Caco-2 (cell line): Measurements from ENCODE around the gene FHIT. TPM values are rescaled to one million over a fixed set of nuclear protein-coding genes. Genes with fewer than 3 reads are reported as not detected.

Experiments
- BruUV-seq: library from RNA; stranded (reverse); fragments of 400-500 nt; replicated peaks from 2 replicates; lab custom pipeline; 2021; lab: Mats Ljungman, UMichigan
- CTCF ChIA-PET: fragments of 300-600 bp; sonication (Branson Sonifier 250); formaldehyde crosslinking; loops from one replicate; lab custom pipeline; 2022; ENCODE audit warnings: antibody characterized with exemption; lab: Charles Lee
- POLR2A ChIA-PET: fragments of 300-600 bp; sonication (Branson Sonifier 250); formaldehyde crosslinking; loops from one replicate; lab custom pipeline; 2022; ENCODE audit warnings: antibody characterized with exemption; lab: Charles Lee
- DNase-seq, 2 experiments: peaks; one replicate each; pipeline versions ENCODE4 v3.0.0 to v3.0.0-alpha.2; 2020 to 2022
- H3K27me3 ChIP-seq: replicated peaks from 2 replicates; pipeline ENCODE4 v1.6.0; 2011; ENCODE audit warnings: low read length; ENCODE audit not compliant: control insufficient read depth, insufficient read depth
- H3K36me3 ChIP-seq: 2 replicates; pipeline ENCODE4 v1.5.1; 2011; ENCODE audit warnings: low read length; ENCODE audit not compliant: control insufficient read depth, insufficient read depth
- H3K4me1 ChIP-seq: fragments of 250-450 bp; sonication (Bioruptor Pico); 2 replicates; pipeline ENCODE4 v1.5.1; 2020; ENCODE audit warnings: mild to moderate bottlenecking
- H3K4me3 ChIP-seq: 2 replicates; pipeline ENCODE4 v1.5.1; 2011; ENCODE audit warnings: low read depth, mild to moderate bottlenecking, control low read depth, low read length
- H3K9me3 ChIP-seq: fragments of 250-450 bp; sonication (Bioruptor Pico); 2 replicates; pipeline ENCODE4 v1.5.1; 2020; ENCODE audit warnings: mild to moderate bottlenecking, moderate library complexity
- H3K27ac Mint-ChIP-seq: one replicate; pipeline ENCODE4 v1.8.0; 2022; ENCODE audit warnings: mixed read lengths; ENCODE audit not compliant: unreplicated experiment
- H3K27me3 Mint-ChIP-seq: one replicate; pipeline ENCODE4 v1.8.0; 2022; ENCODE audit warnings: mixed read lengths; ENCODE audit not compliant: insufficient read depth, unreplicated experiment
- H3K36me3 Mint-ChIP-seq: one replicate; pipeline ENCODE4 v1.8.0; 2022; ENCODE audit warnings: mild to moderate bottlenecking, mixed read lengths; ENCODE audit not compliant: insufficient read depth, unreplicated experiment
- H3K4me1 Mint-ChIP-seq: one replicate; pipeline ENCODE4 v1.8.0; 2022; ENCODE audit warnings: low read depth, mixed read lengths; ENCODE audit not compliant: unreplicated experiment
- H3K4me3 Mint-ChIP-seq: one replicate; pipeline ENCODE4 v1.8.0; 2022; ENCODE audit warnings: mild to moderate bottlenecking, moderate library complexity, mixed read lengths; ENCODE audit not compliant: unreplicated experiment
- H3K9me3 Mint-ChIP-seq: one replicate; pipeline ENCODE4 v1.8.0; 2022; ENCODE audit warnings: mixed read lengths; ENCODE audit not compliant: unreplicated experiment
- CTCF ChIP-seq, 2 experiments: fragments of 200-600 bp in 1 of 2; IDR thresholded peaks; 1 replicate in 1 of 2; 2 replicates in 1 of 2; pipeline versions ENCODE4 v1.5.1 to v1.8.0; 2011 to 2022; ENCODE audit warnings: antibody characterized with exemption in 1 of 2, control low read depth in 1 of 2, inconsistent platforms in 1 of 2, low read depth in 1 of 2, low read length in 1 of 2, mild to moderate bottlenecking in 1 of 2, moderate library complexity in 1 of 2; ENCODE audit not compliant: insufficient read depth in 1 of 2, severe bottlenecking in 1 of 2, unreplicated experiment in 1 of 2
- intact Hi-C: fragments of 100-400 bp; cut with micrococcal nuclease; formaldehyde crosslinking; loops from one replicate; pipeline ENCODE4 v1.10.0; 2022; ENCODE audit not compliant: unreplicated experiment
- total RNA-seq: library from RNA; stranded (reverse); gene quantifications from 2 replicates; pipeline ENCODE4 v1.2.3, GENCODE V29; 2022

FHIT gene
- total RNA-seq, 1 experiment from 2014 or later = 8.3 TPM

GRCh38 chr3:60402931-60403330, 848.3 kb downstream of the FHIT start:
- Histone ChIP-seq H3K4me1 (no peaks in the 10 kb centered on the region), H3K36me3 (no peaks in the 10 kb centered on the region), H3K27me3 (no peaks in the 10 kb centered on the region), H3K9me3 (0 out of 2 replicates have a peak, but pooled peaks cover 3% of the 10 kb centered on the region), H3K4me3 (no peak overlapping the region)
- no peak for DNase-seq
- no peak for TF ChIP-seq CTCF (IDR thresholded peaks at IDR 0.05; ENCODE audit: insufficient read depth in 1 of 2, low read depth in 1 of 2, low read length in 1 of 2, severe bottlenecking in 1 of 2, unreplicated experiment in 1 of 2)
- H3K27ac Mint-ChIP-seq = no peak overlapping the region
- no peaks in the 10 kb centered on the region for H3K36me3 Mint-ChIP-seq
- H3K27me3 Mint-ChIP-seq = no peaks in the 10 kb centered on the region
- no peak overlapping the region for H3K4me3 Mint-ChIP-seq
- H3K9me3 Mint-ChIP-seq = peaks cover 3% of the 10 kb centered on the region
- H3K4me1 Mint-ChIP-seq = no peaks in the 10 kb centered on the region
- ChIA-PET POLR2A (no interaction called here), CTCF (no interaction called here)
- intact Hi-C loops = no loop called here
- BruUV-seq = no TSS peak

- Mint-ChIP-seq H3K27ac (no peak overlapping the region), H3K9me3 (peaks cover 9% of the 10 kb centered on the region), H3K4me3 (no peak overlapping the region), H3K36me3 (no peaks in the 10 kb centered on the region), H3K4me1 (no peaks in the 10 kb centered on the region), H3K27me3 (no peaks in the 10 kb centered on the region)
- H3K36me3 ChIP-seq = no peaks in the 10 kb centered on the region
- DNase-seq = no peak
- no peaks in the 10 kb centered on the region for H3K27me3 ChIP-seq
- no peaks in the 10 kb centered on the region for H3K4me1 ChIP-seq
- no peak overlapping the region for H3K4me3 ChIP-seq
- ChIA-PET CTCF (no interaction called here), POLR2A (no interaction called here)
- no peak for TF ChIP-seq CTCF (IDR thresholded peaks at IDR 0.05; ENCODE audit: insufficient read depth in 1 of 2, low read depth in 1 of 2, low read length in 1 of 2, severe bottlenecking in 1 of 2, unreplicated experiment in 1 of 2)
- no TSS peak for BruUV-seq
- intact Hi-C loops = no loop called here
- 0 out of 2 replicates have a peak, but pooled peaks cover 3% of the 10 kb centered on the region for H3K9me3 ChIP-seq
These were observed 851.1 kb downstream of the FHIT start for GRCh38 chr3:60399861-60400845.

- BruUV-seq = no TSS peak
- Mint-ChIP-seq H3K27ac (no peak overlapping the region), H3K36me3 (no peaks in the 10 kb centered on the region), H3K4me1 (no peaks in the 10 kb centered on the region), H3K4me3 (no peak overlapping the region), H3K9me3 (peaks cover 9% of the 10 kb centered on the region), H3K27me3 (no peaks in the 10 kb centered on the region)
- intact Hi-C loops = no loop called here
- H3K36me3 ChIP-seq = no peaks in the 10 kb centered on the region
- H3K4me1 ChIP-seq = no peaks in the 10 kb centered on the region
- H3K4me3 ChIP-seq = no peak overlapping the region
- no peaks in the 10 kb centered on the region for H3K27me3 ChIP-seq
- no peak for TF ChIP-seq CTCF (IDR thresholded peaks at IDR 0.05; ENCODE audit: insufficient read depth in 1 of 2, low read depth in 1 of 2, low read length in 1 of 2, severe bottlenecking in 1 of 2, unreplicated experiment in 1 of 2)
- ChIA-PET CTCF (no interaction called here), POLR2A (no interaction called here)
- no peak for DNase-seq
- 0 out of 2 replicates have a peak, but pooled peaks cover 3% of the 10 kb centered on the region for H3K9me3 ChIP-seq
These were observed 852.0 kb downstream of the FHIT start for GRCh38 chr3:60399292-60399691.
